ENCODE results near the gene DBNL. TPM values are rescaled to one million over a fixed set of nuclear protein-coding genes. Genes with fewer than 3 reads are reported as not detected.

The DBNL gene
- total and polyA plus RNA-seq, 7 donors: 76.7 to 149 (median 91.9) TPM

DNA sequence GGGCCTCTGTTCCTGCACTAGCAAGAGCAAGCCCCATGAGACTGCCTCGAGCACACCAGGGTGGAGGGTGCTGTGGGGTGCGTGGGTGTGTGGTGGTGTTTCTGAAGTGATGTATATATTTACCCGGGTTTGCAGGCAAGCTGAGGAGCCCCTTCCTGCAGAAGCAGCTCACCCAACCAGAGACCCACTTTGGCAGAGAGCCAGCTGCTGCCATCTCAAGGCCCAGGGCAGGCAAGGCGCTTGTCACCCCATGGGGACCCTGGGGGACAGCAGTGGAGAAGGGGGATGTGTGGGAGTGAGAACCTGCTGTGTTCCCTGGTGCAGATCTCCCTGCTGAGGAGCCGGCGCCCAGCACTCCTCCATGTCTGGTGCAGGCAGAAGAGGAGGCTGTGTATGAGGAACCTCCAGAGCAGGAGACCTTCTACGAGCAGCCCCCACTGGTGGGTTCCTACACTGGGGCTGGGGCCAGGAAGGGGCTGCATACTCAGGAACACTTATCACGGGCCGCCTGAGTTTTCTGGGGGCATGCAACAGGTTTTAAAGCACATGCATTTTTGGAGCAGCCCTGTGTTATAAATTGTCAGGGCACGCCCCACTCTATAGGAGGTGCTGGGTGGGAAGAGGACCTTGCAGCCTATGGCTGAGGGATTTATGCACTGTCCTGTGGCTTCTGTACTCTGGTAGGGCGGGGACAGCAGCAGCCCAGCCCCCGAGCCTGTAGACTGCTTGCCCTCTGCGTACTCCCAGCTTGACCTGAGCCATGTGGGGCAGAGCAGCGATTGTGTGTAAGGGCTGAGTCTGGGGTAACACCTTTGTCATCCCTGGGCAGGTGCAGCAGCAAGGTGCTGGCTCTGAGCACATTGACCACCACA, 15.0 kb downstream of the DBNL start:
- 75 to 93% methylated on average over 14 of the region's 14 CpGs for WGBS, 2 donors
- Histone ChIP-seq H3K9me3 (no peaks in the 10 kb centered on the region), H3K4me1 (peaks cover 0 to 2% (median under 1%) of the 10 kb centered on the region in 4 donors), H3K27ac (no peak overlapping the region), H3K4me3 (no peak overlapping the region), H3K36me3 (peaks cover 40 to 84% (median 48%) of the 10 kb centered on the region in 4 donors), H3K27me3 (no peaks in the 10 kb centered on the region)
- intact Hi-C loops (cut with DNase I): no loop called here
- peak; percentile 65 for DNase-seq
- TF ChIP-seq EP300 (IDR thresholded peaks at IDR 0.05) (no peak), POLR2A (IDR thresholded peaks at IDR 0.05) (no peak), POLR2AphosphoS5 (IDR thresholded peaks at IDR 0.05) (no peak)
- TF ChIP-seq, protein P1, sequence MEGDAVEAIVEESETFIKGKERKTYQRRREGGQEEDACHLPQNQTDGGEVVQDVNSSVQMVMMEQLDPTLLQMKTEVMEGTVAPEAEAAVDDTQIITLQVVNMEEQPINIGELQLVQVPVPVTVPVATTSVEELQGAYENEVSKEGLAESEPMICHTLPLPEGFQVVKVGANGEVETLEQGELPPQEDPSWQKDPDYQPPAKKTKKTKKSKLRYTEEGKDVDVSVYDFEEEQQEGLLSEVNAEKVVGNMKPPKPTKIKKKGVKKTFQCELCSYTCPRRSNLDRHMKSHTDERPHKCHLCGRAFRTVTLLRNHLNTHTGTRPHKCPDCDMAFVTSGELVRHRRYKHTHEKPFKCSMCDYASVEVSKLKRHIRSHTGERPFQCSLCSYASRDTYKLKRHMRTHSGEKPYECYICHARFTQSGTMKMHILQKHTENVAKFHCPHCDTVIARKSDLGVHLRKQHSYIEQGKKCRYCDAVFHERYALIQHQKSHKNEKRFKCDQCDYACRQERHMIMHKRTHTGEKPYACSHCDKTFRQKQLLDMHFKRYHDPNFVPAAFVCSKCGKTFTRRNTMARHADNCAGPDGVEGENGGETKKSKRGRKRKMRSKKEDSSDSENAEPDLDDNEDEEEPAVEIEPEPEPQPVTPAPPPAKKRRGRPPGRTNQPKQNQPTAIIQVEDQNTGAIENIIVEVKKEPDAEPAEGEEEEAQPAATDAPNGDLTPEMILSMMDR (IDR thresholded peaks at IDR 0.05): no peak

DNA sequence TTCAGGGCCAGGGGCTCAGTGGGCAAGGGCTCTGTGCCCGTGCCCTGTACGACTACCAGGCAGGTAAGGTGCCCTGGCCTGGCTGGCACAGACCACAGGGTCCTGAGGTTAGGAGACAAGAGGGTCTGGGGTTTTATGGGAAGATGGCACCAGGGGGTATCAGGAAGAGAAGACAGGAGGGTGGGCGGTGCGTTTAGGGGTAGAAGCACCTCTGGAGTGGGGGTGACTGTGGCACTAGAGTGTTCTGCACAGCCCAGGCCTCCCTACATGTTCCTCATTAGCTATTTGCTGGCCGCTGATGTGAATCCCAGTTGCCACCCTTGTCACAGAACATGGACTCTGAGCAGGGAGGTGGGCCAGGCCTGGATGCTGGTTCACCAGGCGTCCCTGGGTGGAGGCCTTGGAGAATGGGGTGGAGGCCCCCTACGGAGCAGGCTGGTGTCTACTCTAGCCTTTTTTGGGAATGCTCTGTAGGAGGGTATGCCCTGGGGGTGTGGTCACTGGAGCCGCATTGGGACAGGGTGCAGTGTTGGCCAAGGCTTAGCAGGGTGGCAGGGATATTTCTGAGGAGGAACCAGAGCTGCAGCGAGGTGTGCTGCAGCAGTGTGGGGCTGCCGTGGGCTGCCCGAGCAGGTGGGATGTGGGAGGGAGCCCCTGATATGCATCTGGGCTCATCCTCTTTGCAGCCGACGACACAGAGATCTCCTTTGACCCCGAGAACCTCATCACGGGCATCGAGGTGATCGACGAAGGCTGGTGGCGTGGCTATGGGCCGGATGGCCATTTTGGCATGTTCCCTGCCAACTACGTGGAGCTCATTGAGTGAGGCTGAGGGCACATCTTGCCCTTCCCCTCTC, 15.8 kb downstream of the DBNL start:
- WGBS, 2 donors: 94 to 96% methylated on average over 21 of the region's 21 CpGs
- no peaks in the 10 kb centered on the region for H3K9me3 ChIP-seq
- TF ChIP-seq POLR2AphosphoS5 (IDR thresholded peaks at IDR 0.05): no peak
- TF ChIP-seq POLR2A (IDR thresholded peaks at IDR 0.05): no peak
- no peak for TF ChIP-seq EP300 (IDR thresholded peaks at IDR 0.05)
- TF ChIP-seq, protein P1 (IDR thresholded peaks at IDR 0.05): no peak
- H3K36me3 ChIP-seq: peaks cover 34 to 75% (median 43%) of the 10 kb centered on the region in 4 donors
- DNase-seq: peak; percentile 61
- intact Hi-C loops (cut with DNase I): no loop called here
- no peaks in the 10 kb centered on the region for H3K27me3 ChIP-seq
- H3K4me1 ChIP-seq: peaks cover 0 to 11% (median 9%) of the 10 kb centered on the region in 4 donors
- no peak overlapping the region for H3K27ac ChIP-seq
- no peak overlapping the region for H3K4me3 ChIP-seq

DNA sequence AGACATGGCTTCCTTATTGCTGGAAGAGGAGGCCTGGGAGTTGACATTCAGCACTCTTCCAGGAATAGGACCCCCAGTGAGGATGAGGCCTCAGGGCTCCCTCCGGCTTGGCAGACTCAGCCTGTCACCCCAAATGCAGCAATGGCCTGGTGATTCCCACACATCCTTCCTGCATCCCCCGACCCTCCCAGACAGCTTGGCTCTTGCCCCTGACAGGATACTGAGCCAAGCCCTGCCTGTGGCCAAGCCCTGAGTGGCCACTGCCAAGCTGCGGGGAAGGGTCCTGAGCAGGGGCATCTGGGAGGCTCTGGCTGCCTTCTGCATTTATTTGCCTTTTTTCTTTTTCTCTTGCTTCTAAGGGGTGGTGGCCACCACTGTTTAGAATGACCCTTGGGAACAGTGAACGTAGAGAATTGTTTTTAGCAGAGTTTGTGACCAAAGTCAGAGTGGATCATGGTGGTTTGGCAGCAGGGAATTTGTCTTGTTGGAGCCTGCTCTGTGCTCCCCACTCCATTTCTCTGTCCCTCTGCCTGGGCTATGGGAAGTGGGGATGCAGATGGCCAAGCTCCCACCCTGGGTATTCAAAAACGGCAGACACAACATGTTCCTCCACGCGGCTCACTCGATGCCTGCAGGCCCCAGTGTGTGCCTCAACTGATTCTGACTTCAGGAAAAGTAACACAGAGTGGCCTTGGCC, 16.6 kb downstream of the DBNL start:
- Histone ChIP-seq H3K27ac (no peak overlapping the region), H3K4me3 (no peak overlapping the region), H3K27me3 (no peaks in the 10 kb centered on the region), H3K4me1 (peaks cover 0 to 19% (median 17%) of the 10 kb centered on the region in 4 donors), H3K36me3 (peaks cover 32 to 67% (median 43%) of the 10 kb centered on the region in 4 donors), H3K9me3 (no peaks in the 10 kb centered on the region)
- intact Hi-C loops (cut with DNase I): no loop called here
- WGBS, 2 donors: 90 to 91% methylated on average over 8 of the region's 8 CpGs
- DNase-seq: peak; percentile 50
- TF ChIP-seq POLR2A (IDR thresholded peaks at IDR 0.05) (no peak), EP300 (IDR thresholded peaks at IDR 0.05) (no peak), POLR2AphosphoS5 (IDR thresholded peaks at IDR 0.05) (no peak)
- TF ChIP-seq, protein P1 (IDR thresholded peaks at IDR 0.05): no peak

DNA sequence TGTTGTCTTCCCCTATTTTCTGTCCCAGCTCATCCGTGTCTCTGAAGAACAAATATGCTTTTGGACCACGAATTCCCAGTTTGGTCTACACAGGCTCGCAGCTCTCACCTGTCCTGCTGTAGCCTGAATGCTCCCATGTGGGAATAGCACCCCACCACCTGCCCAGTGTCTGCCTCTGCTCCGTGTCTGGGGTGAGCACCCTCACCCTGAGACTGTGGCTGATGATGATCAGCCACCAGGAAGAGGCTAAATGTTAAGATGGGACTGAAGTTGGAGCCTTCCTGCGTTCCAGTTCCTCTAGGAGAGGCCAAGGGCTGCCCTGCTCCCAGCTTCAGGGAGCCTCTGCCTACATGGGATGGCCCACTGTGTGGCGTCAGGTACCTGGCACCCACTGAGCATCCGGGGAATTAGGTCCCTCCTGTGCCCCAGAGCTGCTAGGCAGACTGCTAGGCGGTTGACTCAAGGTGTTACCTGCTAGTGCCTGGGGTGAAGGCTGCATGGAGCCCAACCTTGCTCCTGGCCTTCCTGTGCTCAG, 17.2 kb downstream of the DBNL start:
- DNase-seq: peak; percentile 21
- Histone ChIP-seq H3K36me3 (peaks cover 32 to 61% (median 40%) of the 10 kb centered on the region in 4 donors), H3K4me3 (no peak overlapping the region)

More for the DNA sequence above, 17.2 kb downstream of the DBNL start:
- WGBS, 2 donors: 86 to 91% methylated on average over 8 of the region's 8 CpGs
- intact Hi-C loops (cut with DNase I): no loop called here
- no peaks in the 10 kb centered on the region for H3K9me3 ChIP-seq
- no peak overlapping the region for H3K27ac ChIP-seq
- no peaks in the 10 kb centered on the region for H3K27me3 ChIP-seq
- peaks cover 0 to 25% (median 20%) of the 10 kb centered on the region in 4 donors for H3K4me1 ChIP-seq
- TF ChIP-seq, protein P1 (IDR thresholded peaks at IDR 0.05): no peak
- TF ChIP-seq EP300 (IDR thresholded peaks at IDR 0.05) (no peak), POLR2AphosphoS5 (IDR thresholded peaks at IDR 0.05) (no peak), POLR2A (IDR thresholded peaks at IDR 0.05) (no peak)
